GM21737 (cell line): ENCODE data around the gene SMARCA2.

Experiments used
- ATAC-seq: cut with Tn5 transposase; IDR thresholded peaks from one replicate; pipeline ENCODE4 v1.9.1; 2021; ENCODE audit warnings: mild to moderate bottlenecking, moderate library complexity; ENCODE audit not compliant: unreplicated experiment

Gene SMARCA2

GRCh38 chr9:2236850-2237249 is 221.7 kb downstream of the SMARCA2 start:
- no peak for ATAC-seq

GRCh38 chr9:2241461-2241835 is 226.3 kb downstream of the SMARCA2 start:
- no peak for ATAC-seq

DNA sequence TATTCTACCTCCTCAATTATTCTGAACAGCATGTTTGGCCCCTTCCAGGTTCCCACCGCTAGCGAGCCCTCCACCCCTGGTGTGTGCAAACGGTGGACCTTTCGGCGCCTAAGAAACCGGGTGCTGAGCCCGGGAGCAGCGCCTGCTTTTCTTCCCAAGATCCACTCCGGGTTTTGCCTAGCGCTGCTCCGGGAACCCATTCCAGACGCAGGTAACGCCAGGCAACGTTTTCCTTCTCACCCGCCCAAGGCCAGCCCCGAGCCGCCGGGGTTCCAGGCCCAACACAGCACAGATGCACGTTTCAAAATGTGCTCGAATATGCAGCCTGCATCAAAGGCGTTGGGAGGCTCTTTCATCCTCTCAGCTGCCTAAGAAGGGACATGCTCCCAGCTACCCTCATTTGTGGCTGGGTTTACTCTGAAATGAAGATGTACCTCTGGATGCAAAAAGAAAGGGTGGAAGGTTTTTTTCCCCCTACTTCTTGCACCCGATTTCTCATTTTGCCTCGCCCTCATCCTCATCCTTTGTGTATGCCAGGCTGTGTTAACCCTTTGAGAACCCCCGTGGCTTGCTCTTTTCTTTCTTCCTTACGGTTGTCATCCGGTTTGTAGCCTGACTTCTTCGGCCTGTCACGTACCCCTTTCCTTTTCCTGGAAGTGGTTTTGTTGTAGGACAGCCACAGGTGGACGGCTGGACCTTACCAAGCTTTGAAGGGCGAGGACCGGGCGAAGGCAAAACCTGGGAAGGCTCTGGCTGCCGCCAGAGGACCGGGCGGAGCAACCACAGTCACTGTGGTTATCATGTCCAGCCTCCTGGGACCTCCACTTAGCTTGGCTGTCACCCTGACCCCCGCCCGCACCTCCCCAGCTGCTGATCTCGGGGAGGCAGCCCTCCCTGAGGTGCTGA is 226.9 kb downstream of the SMARCA2 start:
- ATAC-seq, result peak; percentile 93

DNA sequence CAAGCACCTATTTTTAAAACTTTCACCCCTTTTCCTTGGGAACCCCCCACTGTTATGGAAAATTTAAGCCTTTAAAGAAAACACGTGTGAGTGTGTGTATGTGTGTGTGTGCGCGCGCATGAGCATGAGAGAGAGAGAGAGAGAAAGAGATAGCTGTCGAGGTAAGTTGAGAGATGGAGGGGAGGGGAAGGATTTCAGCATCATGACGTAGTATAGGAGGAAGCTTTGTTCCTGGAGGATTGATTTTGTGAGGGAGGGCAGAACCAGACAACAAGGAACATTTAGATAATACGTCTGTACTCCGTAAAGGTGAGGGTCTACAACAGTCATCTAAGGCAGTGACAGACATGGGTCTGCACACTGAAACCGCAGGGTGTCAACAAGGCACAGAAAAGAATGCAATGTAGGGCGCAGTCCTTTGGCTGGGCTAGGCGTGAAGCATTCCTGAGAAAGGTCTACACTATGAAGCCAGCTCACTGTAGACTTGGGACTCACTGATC is 227.7 kb downstream of the SMARCA2 start:
- ATAC-seq, result no peak
